MCF 10A (cell line): ENCODE results near the gene CACNA1B. TPM values are rescaled to one million over a fixed set of nuclear protein-coding genes. Genes with fewer than 3 reads are reported as not detected.

ENCODE experiments used
- BruUV-seq: library from RNA; stranded (reverse); fragments of 400-500 nt; replicated peaks from 2 replicates; lab custom pipeline; 2021; lab: Mats Ljungman, UMichigan
- CTCF ChIA-PET: fragments of 300-600 bp; sonication (Branson Sonifier 250); formaldehyde crosslinking; extraction: SDS; loops from one replicate; lab custom pipeline; 2021; ENCODE audit warnings: antibody characterized with exemption, inconsistent platforms; lab: Yijun Ruan, JAX
- POLR2A ChIA-PET: fragments of 300-600, 350-650 bp; sonication (Branson Sonifier 250); formaldehyde crosslinking; extraction: SDS; loops from one replicate; lab custom pipeline; 2020; ENCODE audit warnings: antibody characterized with exemption, inconsistent platforms; lab: Yijun Ruan, JAX
- DNase-seq: peaks from one replicate; pipeline ENCODE4 v3.0.0-alpha.2; 2018; ENCODE audit not compliant: unreplicated experiment
- H3K27ac Mint-ChIP-seq: one replicate; pipeline ENCODE4 v1.8.0; 2022; ENCODE audit warnings: mild to moderate bottlenecking, low read depth, mixed read lengths; ENCODE audit not compliant: unreplicated experiment
- H3K27me3 Mint-ChIP-seq: one replicate; pipeline ENCODE4 v1.8.0; 2022; ENCODE audit warnings: mixed read lengths; ENCODE audit not compliant: insufficient read depth, unreplicated experiment
- H3K36me3 Mint-ChIP-seq: one replicate; pipeline ENCODE4 v1.8.0; 2022; ENCODE audit warnings: mild to moderate bottlenecking, moderate library complexity, mixed read lengths; ENCODE audit not compliant: insufficient read depth, unreplicated experiment
- H3K4me1 Mint-ChIP-seq: one replicate; pipeline ENCODE4 v1.8.0; 2022; ENCODE audit warnings: mixed read lengths; ENCODE audit not compliant: insufficient read depth, unreplicated experiment
- H3K4me3 Mint-ChIP-seq: one replicate; pipeline ENCODE4 v1.8.0; 2022; ENCODE audit warnings: mild to moderate bottlenecking, moderate library complexity, mixed read lengths; ENCODE audit not compliant: unreplicated experiment
- H3K9me3 Mint-ChIP-seq: one replicate; pipeline ENCODE4 v1.8.0; 2022; ENCODE audit warnings: mixed read lengths; ENCODE audit not compliant: unreplicated experiment
- intact Hi-C: fragments of 100-400 bp; cut with micrococcal nuclease; formaldehyde crosslinking; loops from 2 replicates; pipeline ENCODE4 v1.14.1; 2022
- total RNA-seq: library from RNA; stranded (reverse); gene quantifications from 2 replicates; pipeline ENCODE4 v1.2.3, GENCODE V29; 2022
- TF ChIP-seq, protein P1 (sequence below): fragments of 200-600 bp; IDR thresholded peaks from one replicate; pipeline ENCODE4 v1.8.0; 2022; ENCODE audit warnings: antibody characterized with exemption, mild to moderate bottlenecking; ENCODE audit not compliant: unreplicated experiment

The CACNA1B gene
- total RNA-seq, 1 experiment from 2014 or later, result not detected

GRCh38 chr9:137879052-137879451 lies 1.5 kb downstream of the CACNA1B start:
- Mint-ChIP-seq H3K4me1 (peaks cover 5% of the 10 kb centered on the region), H3K9me3 (peaks cover 16% of the 10 kb centered on the region), H3K36me3 (no peaks in the 10 kb centered on the region), H3K4me3 (no peak overlapping the region), H3K27ac (no peak overlapping the region), H3K27me3 (no peaks in the 10 kb centered on the region)
- TF ChIP-seq, protein P1, sequence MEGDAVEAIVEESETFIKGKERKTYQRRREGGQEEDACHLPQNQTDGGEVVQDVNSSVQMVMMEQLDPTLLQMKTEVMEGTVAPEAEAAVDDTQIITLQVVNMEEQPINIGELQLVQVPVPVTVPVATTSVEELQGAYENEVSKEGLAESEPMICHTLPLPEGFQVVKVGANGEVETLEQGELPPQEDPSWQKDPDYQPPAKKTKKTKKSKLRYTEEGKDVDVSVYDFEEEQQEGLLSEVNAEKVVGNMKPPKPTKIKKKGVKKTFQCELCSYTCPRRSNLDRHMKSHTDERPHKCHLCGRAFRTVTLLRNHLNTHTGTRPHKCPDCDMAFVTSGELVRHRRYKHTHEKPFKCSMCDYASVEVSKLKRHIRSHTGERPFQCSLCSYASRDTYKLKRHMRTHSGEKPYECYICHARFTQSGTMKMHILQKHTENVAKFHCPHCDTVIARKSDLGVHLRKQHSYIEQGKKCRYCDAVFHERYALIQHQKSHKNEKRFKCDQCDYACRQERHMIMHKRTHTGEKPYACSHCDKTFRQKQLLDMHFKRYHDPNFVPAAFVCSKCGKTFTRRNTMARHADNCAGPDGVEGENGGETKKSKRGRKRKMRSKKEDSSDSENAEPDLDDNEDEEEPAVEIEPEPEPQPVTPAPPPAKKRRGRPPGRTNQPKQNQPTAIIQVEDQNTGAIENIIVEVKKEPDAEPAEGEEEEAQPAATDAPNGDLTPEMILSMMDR, result no peak
- intact Hi-C loops, result no loop called here
- BruUV-seq, result no TSS peak
- ChIA-PET CTCF (no interaction called here), POLR2A (no interaction called here)
- DNase-seq, result no peak

GRCh38 chr9:137879566-137880150 lies 2.1 kb downstream of the CACNA1B start:
- Mint-ChIP-seq H3K27me3 (no peaks in the 10 kb centered on the region), H3K4me1 (peaks cover 5% of the 10 kb centered on the region), H3K36me3 (no peaks in the 10 kb centered on the region), H3K4me3 (no peak overlapping the region), H3K9me3 (peaks cover 16% of the 10 kb centered on the region), H3K27ac (no peak overlapping the region)
- ChIA-PET POLR2A (no interaction called here), CTCF (no interaction called here)
- BruUV-seq, result no TSS peak
- intact Hi-C loops, result no loop called here
- TF ChIP-seq, protein P1, result no peak
- DNase-seq, result no peak

GRCh38 chr9:137880160-137880975 lies 2.8 kb downstream of the CACNA1B start:
- Mint-ChIP-seq H3K4me3 (no peak overlapping the region), H3K27me3 (no peaks in the 10 kb centered on the region), H3K27ac (no peak overlapping the region), H3K36me3 (no peaks in the 10 kb centered on the region), H3K9me3 (peaks cover 12% of the 10 kb centered on the region), H3K4me1 (peaks cover 5% of the 10 kb centered on the region)
- no TSS peak for BruUV-seq
- no peak for DNase-seq
- ChIA-PET CTCF (no interaction called here), POLR2A (no interaction called here)
- TF ChIP-seq, protein P1, result no peak
- intact Hi-C loops, result no loop called here

GRCh38 chr9:137880976-137881530 lies 3.5 kb downstream of the CACNA1B start:
- POLR2A ChIA-PET, result no interaction called here
- Mint-ChIP-seq H3K36me3 (no peaks in the 10 kb centered on the region), H3K4me1 (peaks cover 5% of the 10 kb centered on the region), H3K9me3 (peaks cover 5% of the 10 kb centered on the region), H3K4me3 (no peak overlapping the region), H3K27ac (no peak overlapping the region), H3K27me3 (no peaks in the 10 kb centered on the region)
- CTCF ChIA-PET, result interaction anchor here (0.8 kb wide), 1 partner anchor 15 kb away, joined by 3 read pairs; no protein-coding TSS in a partner anchor
- TF ChIP-seq, protein P1, result no peak
- intact Hi-C loops, result no loop called here
- BruUV-seq, result no TSS peak
- no peak for DNase-seq
